Activated CD4-positive, alpha-beta memory T cell treated with anti-CD3 and anti-CD28 coated beads, Interleukin-2, amount 10 ng/mL, durations not matched to agents 7 days and 5 days (primary cell): ENCODE measurements around the gene QRICH1. TPM values are rescaled to one million over a fixed set of nuclear protein-coding genes. Genes with fewer than 3 reads are reported as not detected.
A peak's percentile ranks its signal among the peaks of the same experiment; 100 is the strongest.

ENCODE experiments used
- CTCF ChIA-PET: fragments of 350-600 bp; sonication (Branson Sonifier 250); formaldehyde crosslinking; loops from one replicate; lab custom pipeline; 2021; ENCODE audit warnings: antibody characterized with exemption, inconsistent platforms; lab: Charles Lee
- POLR2A ChIA-PET: fragments of 350-600 bp; sonication (Branson Sonifier 250); formaldehyde crosslinking; loops from one replicate; lab custom pipeline; 2021; ENCODE audit warnings: antibody characterized with exemption; lab: Charles Lee
- DNase-seq: peaks from one replicate; pipeline ENCODE4 v3.0.0-alpha.2; 2020
- H3K27ac Mint-ChIP-seq: one replicate; pipeline ENCODE4 v1.8.0; 2021; ENCODE audit warnings: mild to moderate bottlenecking, mixed read lengths
- H3K27me3 Mint-ChIP-seq: one replicate; pipeline ENCODE4 v1.8.0; 2021; ENCODE audit warnings: mixed read lengths
- H3K36me3 Mint-ChIP-seq: one replicate; pipeline ENCODE4 v1.8.0; 2021; ENCODE audit warnings: low read depth, mixed read lengths
- H3K4me1 Mint-ChIP-seq: one replicate; pipeline ENCODE4 v1.8.0; 2021; ENCODE audit warnings: mixed read lengths
- H3K4me3 Mint-ChIP-seq: one replicate; pipeline ENCODE4 v1.8.0; 2021; ENCODE audit warnings: mild to moderate bottlenecking, mixed read lengths
- H3K9me3 Mint-ChIP-seq: one replicate; pipeline ENCODE4 v1.8.0; 2021; ENCODE audit warnings: mixed read lengths
- total RNA-seq, 2 experiments: library from RNA; stranded (reverse); gene quantifications; one replicate each; pipeline ENCODE4 v1.2.3, GENCODE V29; 2021

Gene QRICH1
- total RNA-seq, 2 experiments from 2014 or later = 136 to 140 TPM

DNA sequence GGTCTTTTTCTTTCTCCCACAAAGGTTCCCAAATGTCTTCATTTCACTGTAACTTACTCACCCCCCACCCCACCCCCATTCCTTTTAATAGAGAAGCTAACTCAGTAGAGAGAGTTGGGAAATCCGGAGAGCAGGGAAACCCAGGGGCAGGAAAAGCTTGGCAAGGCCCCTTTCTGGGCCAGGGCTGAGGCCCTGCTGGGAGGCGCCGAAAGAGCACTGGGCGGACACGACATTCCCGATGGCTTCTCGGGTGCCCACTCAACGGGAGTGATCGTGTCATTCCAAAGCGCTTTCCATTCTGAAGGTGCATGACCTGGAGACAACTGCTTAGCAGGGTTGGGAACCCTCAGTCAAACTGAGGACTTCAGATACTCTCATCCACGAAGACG, 73.9 kb downstream of the QRICH1 start:
- Mint-ChIP-seq H3K36me3 (peaks cover 44% of the 10 kb centered on the region), H3K4me3 (peak overlapping the region; percentile 98), H3K27ac (peak overlapping the region; percentile 98), H3K9me3 (no peaks in the 10 kb centered on the region), H3K27me3 (no peaks in the 10 kb centered on the region), H3K4me1 (peaks cover 56% of the 10 kb centered on the region)
- CTCF ChIA-PET = interaction anchor here (0.6 to 9.4 kb wide), 5 partner anchors 9 to 334 kb away, joined by 3 to 117 read pairs (median 7); partner anchors contain the start of genes IMPDH2, P4HTM and WDR6
- POLR2A ChIA-PET = interaction anchor here (1.0 to 15.9 kb wide), 18 partner anchors 8 to 396 kb away, joined by 3 to 309 read pairs (median 10); partner anchors contain the start of genes ARIH2, CELSR3, IMPDH2 and IP6K2
- no peak for DNase-seq

DNA sequence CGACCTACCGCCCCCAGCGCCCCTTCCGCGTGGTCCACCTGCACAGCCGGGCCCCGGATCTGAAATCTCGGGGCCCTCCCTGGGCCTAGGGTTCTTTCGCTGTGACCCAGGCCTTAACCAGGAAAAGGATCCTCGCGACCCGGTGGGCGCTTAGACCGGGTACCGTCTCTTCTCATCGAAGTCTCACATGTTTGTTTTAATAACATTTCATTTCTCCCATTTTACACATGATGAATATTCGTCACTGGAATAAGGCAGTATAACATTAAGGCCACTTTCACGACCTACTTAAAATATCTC, 75.2 kb downstream of the QRICH1 start:
- Mint-ChIP-seq H3K36me3 (peaks cover 38% of the 10 kb centered on the region), H3K4me3 (peak overlapping the region; percentile 98), H3K27me3 (no peaks in the 10 kb centered on the region), H3K27ac (peak overlapping the region; percentile 98), H3K4me1 (peaks cover 47% of the 10 kb centered on the region), H3K9me3 (no peaks in the 10 kb centered on the region)
- POLR2A ChIA-PET = interaction anchor here (1.9 to 15.9 kb wide), 5 partner anchors 10 to 301 kb away, joined by 4 to 309 read pairs (median 99); partner anchors contain the start of genes IMPDH2, IP6K2, P4HTM and QRICH1
- no peak for DNase-seq
- CTCF ChIA-PET = interaction anchor here (1.0 to 9.4 kb wide), 5 partner anchors 11 to 75 kb away, joined by 3 to 117 read pairs (median 7); partner anchors contain the start of genes IMPDH2, P4HTM, QRICH1 and WDR6

DNA sequence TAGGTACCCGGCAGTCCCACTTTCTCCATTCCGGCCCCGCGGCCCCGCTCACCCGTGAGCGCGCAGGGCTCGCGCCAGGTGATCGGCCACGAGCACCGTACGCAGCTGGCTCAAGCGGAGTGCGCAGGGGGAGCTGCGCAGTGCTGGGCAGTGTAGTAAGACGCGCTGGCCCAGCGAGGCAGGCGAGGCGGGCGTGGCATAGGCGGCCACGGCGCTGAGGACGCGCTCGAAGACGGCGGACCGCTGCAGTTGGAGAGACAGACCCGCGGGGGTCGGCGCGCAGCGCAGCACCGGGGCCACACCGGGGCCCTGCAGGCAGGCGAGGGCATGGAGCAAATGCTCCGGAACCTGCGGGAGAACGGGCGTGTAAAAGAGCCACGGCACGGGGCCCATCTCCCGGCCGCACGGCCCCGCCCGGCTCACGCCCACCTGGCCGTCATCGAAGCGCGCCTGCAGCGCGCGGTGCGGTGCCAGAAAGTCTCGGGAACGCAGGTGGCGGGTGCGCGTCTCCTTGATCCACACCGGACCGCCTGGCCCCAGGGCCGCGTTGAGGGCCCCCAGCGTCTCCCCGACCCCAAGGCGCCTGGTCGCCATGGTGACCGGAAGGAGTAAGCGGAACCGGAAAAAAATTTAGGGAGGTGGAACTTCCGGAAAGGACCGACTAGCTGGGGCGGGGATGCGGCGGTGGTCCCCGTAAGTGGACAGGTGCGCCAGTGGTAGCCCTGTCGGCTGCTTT, 75.7 kb downstream of the QRICH1 start, which contains the start of gene DALRD3:
Gene DALRD3 (minus strand): TSS at position 610 of the 736 bp plus-strand sequence. CDS start 16 bp downstream, at position 594.
- POLR2A ChIA-PET = interaction anchor here (1.1 to 15.9 kb wide), 9 partner anchors 8 to 301 kb away, joined by 3 to 309 read pairs (median 12); partner anchors contain the start of genes IMPDH2, IP6K2, P4HTM and PRKAR2A
- DNase-seq = peak; percentile 70
- Mint-ChIP-seq H3K4me1 (peaks cover 44% of the 10 kb centered on the region), H3K4me3 (peak within 1 kb of the TSS; percentile 98), H3K36me3 (peaks cover 39% of the 10 kb centered on the region), H3K27me3 (no peaks in the 10 kb centered on the region), H3K9me3 (no peaks in the 10 kb centered on the region), H3K27ac (peak within 1 kb of the TSS; percentile 98)
- CTCF ChIA-PET = interaction anchor here (0.5 to 9.4 kb wide), 7 partner anchors 9 to 98 kb away, joined by 3 to 117 read pairs (median 6); partner anchors contain the start of genes IMPDH2, P4HTM, QRICH1 and WDR6

DNA sequence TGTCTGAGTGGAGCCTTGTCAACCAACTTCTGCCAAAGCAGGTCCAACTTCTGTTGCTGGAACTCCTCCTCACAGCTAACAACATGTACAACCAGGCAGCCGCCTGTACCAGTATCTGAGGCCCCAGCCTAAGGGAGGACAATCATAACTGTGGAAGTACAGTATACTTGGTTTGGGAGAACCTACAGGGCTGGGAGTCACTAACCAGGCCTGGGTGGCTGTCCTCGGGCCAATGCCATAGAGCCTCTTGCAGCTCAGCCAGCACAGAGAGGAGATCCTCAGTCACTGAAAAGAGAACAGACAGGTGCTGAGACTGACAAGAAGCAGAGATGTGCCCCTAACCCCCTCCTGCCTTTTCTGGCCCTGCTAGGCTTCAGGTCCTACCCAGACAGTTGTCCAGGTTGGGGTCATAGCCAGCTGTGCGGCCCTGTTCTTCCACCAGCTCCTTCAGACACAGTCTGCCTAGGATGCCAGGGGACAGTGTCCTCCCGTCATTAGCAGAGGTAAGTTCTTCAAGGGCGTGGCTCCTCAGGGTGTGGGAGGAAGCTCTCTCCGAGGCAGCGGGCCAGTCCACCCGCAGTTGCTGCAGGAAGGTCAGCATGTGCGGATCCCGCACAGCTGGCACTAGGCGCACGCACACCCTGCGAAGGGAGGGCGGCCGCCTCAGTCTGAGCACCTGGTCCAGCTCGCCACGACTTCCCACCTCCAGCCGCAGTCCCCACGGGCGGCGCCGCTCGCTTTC, 76.5 kb downstream of the QRICH1 start:
- no peaks in the 10 kb centered on the region for H3K9me3 Mint-ChIP-seq
- H3K27me3 Mint-ChIP-seq = no peaks in the 10 kb centered on the region
- peak overlapping the region; percentile 98 for H3K4me3 Mint-ChIP-seq
- peaks cover 36% of the 10 kb centered on the region for H3K36me3 Mint-ChIP-seq
- POLR2A ChIA-PET = interaction anchor here (0.9 to 15.9 kb wide), 8 partner anchors 9 to 411 kb away, joined by 3 to 309 read pairs (median 8); partner anchors contain the start of genes IMPDH2, NICN1, P4HTM and PRKAR2A
- peak overlapping the region; percentile 62 for H3K27ac Mint-ChIP-seq
- peaks cover 40% of the 10 kb centered on the region for H3K4me1 Mint-ChIP-seq
- no peak for DNase-seq
- CTCF ChIA-PET = interaction anchor here (0.5 to 9.4 kb wide), 7 partner anchors 9 to 581 kb away, joined by 3 to 117 read pairs (median 6); partner anchors contain the start of genes IMPDH2, P4HTM, QRICH1 and WDR6

DNA sequence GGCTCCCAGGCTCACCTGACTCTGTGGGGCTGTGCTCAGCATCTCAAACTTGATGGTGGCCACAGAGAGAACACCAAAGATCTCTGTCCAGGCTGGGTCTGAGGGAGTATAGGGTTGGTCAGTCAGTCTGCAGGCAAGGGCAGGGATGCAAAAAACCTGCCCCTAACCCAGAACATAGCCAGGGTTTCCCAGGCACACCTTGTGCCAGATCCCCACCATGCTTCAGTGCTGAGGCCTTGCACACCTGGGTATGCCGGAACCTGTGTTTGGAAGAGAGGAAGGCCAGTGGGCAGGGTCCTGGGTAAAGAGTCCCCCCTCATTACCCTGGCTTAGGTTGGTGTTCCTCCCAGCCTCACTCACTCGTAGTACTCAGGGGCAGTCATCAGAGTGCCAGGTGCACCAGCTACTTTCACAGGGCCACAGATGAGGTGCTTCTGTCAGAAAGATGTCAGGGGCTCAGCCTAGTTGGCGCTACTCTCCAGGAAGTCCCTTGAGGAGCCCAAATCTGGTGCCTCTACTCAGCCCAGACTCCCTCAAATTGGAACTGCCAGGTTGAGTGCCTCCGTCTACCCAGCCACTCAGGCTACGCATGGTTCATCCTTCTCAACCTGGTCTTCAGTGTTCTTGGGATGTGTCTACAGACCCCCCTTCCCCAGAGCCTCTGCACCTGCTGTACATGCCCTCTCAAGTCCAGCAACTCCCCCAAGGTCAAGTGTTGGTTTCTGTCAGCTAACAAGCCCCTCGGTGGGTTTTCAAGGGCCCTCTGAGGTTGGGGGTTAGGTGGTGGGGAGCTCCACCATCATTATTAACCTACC, 77.2 kb downstream of the QRICH1 start:
- H3K27ac Mint-ChIP-seq = peak overlapping the region; percentile 62
- peaks cover 43% of the 10 kb centered on the region for H3K36me3 Mint-ChIP-seq
- no peaks in the 10 kb centered on the region for H3K27me3 Mint-ChIP-seq
- no peaks in the 10 kb centered on the region for H3K9me3 Mint-ChIP-seq
- DNase-seq = no peak
- H3K4me1 Mint-ChIP-seq = peaks cover 43% of the 10 kb centered on the region
- POLR2A ChIA-PET = interaction anchor here (0.9 to 15.9 kb wide), 7 partner anchors 9 to 924 kb away, joined by 3 to 309 read pairs (median 12); partner anchors contain the start of genes IMPDH2, NICN1, P4HTM and QRICH1
- CTCF ChIA-PET = interaction anchor here (1.1 to 9.4 kb wide), 6 partner anchors 9 to 580 kb away, joined by 3 to 117 read pairs (median 6); partner anchors contain the start of genes IMPDH2, P4HTM, QRICH1 and WDR6
- H3K4me3 Mint-ChIP-seq = no peak overlapping the region

DNA sequence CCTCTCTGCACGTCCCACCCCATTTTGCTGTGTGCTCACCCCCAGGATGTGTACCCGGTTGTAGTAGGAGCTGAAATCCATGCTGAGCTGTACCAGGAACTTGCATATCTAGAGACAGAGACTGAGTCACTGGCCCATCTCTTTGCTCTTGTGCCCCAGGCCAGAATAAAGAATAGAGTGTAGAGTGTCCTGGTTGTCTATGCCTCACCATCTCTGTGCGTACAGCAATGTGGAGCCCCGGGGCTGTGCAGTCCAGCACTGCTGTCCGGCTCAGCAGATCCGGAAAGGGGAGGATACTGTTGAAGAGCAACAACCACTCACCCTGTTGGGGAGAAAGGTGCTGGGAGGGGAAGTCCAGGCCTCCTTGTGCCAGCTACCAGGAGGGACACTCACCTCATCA, 78.1 kb downstream of the QRICH1 start:
- ChIA-PET CTCF (interaction anchor here (9.4 kb wide), 1 partner anchor 26 kb away, joined by 95 read pairs; the partner anchor contains the start of gene P4HTM), POLR2A (interaction anchor here (5.9 to 15.9 kb wide), 3 partner anchors 9 to 27 kb away, joined by 55 to 309 read pairs (median 190); partner anchors contain the start of genes IMPDH2, P4HTM and WDR6)
- Mint-ChIP-seq H3K36me3 (peaks cover 42% of the 10 kb centered on the region), H3K4me3 (no peak overlapping the region), H3K27ac (peak overlapping the region; percentile 19), H3K9me3 (no peaks in the 10 kb centered on the region), H3K27me3 (no peaks in the 10 kb centered on the region), H3K4me1 (peaks cover 41% of the 10 kb centered on the region)
- DNase-seq = no peak

DNA sequence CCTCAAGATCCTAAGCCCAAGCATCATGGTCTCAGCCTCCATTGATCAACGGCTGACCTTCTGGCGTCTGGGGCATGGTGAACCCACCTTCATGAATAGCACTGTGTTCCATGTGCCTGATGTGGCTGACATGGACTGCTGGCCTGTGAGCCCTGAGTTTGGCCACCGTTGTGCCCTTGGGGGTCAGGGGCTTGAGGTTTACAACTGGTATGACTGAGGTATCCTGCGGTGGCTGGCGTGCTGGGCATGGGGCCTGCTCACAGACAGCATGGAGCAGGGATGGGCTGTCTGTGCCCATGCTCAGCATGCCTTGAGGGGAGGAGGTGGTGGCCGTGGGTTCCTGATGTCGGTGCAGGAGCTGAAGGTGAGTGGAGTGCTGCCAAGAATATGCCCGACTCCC, 78.8 kb downstream of the QRICH1 start:
- no peaks in the 10 kb centered on the region for H3K9me3 Mint-ChIP-seq
- no peak overlapping the region for H3K4me3 Mint-ChIP-seq
- no peak overlapping the region for H3K27ac Mint-ChIP-seq
- H3K4me1 Mint-ChIP-seq = peaks cover 40% of the 10 kb centered on the region
- ChIA-PET POLR2A (interaction anchor here (2.0 to 15.9 kb wide), 3 partner anchors 8 to 79 kb away, joined by 10 to 309 read pairs (median 190); partner anchors contain the start of genes P4HTM, QRICH1 and WDR6), CTCF (interaction anchor here (1.6 to 9.4 kb wide), 3 partner anchors 25 to 27 kb away, joined by 8 to 95 read pairs (median 16); partner anchors contain the start of gene P4HTM)
- no peak for DNase-seq
- H3K27me3 Mint-ChIP-seq = no peaks in the 10 kb centered on the region
- H3K36me3 Mint-ChIP-seq = peaks cover 35% of the 10 kb centered on the region

DNA sequence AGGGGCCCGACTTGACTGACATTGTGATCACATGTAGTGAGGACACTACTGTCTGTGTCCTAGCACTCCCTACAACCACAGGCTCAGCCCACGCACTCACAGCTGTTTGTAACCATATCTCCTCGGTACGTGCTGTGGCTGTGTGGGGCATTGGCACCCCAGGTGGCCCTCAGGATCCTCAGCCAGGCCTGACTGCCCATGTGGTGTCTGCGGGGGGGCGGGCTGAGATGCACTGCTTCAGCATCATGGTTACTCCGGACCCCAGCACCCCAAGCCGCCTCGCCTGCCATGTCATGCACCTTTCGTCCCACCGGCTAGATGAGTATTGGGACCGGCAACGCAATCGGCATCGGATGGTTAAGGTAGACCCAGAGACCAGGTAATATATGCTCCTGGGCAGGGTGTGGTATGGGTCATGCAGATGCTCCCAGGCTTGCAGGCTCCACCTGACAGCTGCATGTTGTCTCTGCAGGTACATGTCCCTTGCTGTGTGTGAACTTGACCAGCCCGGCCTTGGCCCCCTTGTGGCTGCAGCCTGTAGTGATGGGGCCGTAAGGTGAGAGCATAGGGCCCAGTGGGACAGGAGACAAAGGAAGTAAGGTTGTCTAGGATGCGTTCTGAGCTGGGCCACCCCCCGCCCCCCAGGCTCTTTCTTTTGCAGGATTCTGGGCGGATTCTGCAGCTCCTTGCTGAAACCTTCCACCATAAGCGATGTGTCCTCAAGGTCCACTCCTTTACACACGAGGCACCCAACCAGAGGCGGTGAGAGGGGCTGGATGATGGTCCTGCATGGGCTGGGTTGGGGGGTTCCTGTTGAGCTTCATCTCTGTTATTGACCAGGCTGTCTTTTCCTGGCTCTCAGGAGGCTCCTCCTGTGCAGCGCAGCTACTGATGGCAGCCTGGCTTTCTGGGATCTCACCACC, 79.9 kb downstream of the QRICH1 start:
- H3K9me3 Mint-ChIP-seq = no peaks in the 10 kb centered on the region

DNA sequence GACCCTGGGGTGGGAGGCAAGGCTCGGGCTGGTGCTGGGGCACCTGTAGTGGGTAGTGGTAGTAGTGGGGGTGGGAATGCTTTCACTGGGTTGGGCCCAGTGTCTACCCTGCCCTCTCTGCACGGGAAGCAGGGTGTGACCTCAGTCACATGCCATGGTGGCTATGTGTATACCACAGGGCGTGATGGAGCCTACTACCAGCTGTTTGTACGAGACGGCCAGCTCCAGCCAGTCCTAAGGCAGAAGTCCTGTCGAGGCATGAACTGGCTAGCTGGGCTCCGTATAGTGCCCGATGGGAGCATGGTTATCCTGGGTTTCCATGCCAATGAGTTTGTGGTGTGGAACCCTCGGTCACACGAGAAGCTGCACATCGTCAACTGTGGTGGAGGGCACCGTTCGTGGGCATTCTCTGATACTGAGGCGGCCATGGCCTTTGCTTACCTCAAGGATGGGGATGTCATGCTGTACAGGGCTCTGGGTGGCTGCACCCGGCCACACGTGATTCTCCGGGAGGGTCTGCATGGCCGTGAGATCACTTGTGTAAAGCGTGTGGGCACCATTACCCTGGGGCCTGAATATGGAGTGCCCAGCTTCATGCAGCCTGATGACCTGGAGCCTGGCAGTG, 80.6 kb downstream of the QRICH1 start:
- H3K4me1 Mint-ChIP-seq = peaks cover 40% of the 10 kb centered on the region
- no peak for DNase-seq
- H3K36me3 Mint-ChIP-seq = peaks cover 42% of the 10 kb centered on the region
- no peak overlapping the region for H3K4me3 Mint-ChIP-seq
- CTCF ChIA-PET = interaction anchor here (1.1 to 2.4 kb wide), 5 partner anchors 8 to 25 kb away, joined by 3 to 16 read pairs (median 3); partner anchors contain the start of gene P4HTM
- no peaks in the 10 kb centered on the region for H3K27me3 Mint-ChIP-seq
- POLR2A ChIA-PET = interaction anchor here (2.0 to 15.9 kb wide), 3 partner anchors 8 to 80 kb away, joined by 10 to 190 read pairs (median 41); partner anchors contain the start of genes NDUFAF3, P4HTM and QRICH1
- no peaks in the 10 kb centered on the region for H3K9me3 Mint-ChIP-seq
- H3K27ac Mint-ChIP-seq = no peak overlapping the region

More for the DNA sequence above, 79.9 kb downstream of the QRICH1 start:
- no peak overlapping the region for H3K4me3 Mint-ChIP-seq
- H3K4me1 Mint-ChIP-seq = peaks cover 37% of the 10 kb centered on the region
- ChIA-PET CTCF (interaction anchor here (1.1 to 2.4 kb wide), 4 partner anchors 7 to 26 kb away, joined by 3 to 16 read pairs (median 6); partner anchors contain the start of gene P4HTM), POLR2A (interaction anchor here (2.0 to 15.9 kb wide), 3 partner anchors 7 to 80 kb away, joined by 10 to 190 read pairs (median 41); partner anchors contain the start of genes NDUFAF3, P4HTM and QRICH1)
- no peaks in the 10 kb centered on the region for H3K27me3 Mint-ChIP-seq
- H3K36me3 Mint-ChIP-seq = peaks cover 38% of the 10 kb centered on the region
- H3K27ac Mint-ChIP-seq = no peak overlapping the region
- DNase-seq = peak; percentile 59
